ENCODE results near the gene SUPT5H.

Gene SUPT5H

DNA sequence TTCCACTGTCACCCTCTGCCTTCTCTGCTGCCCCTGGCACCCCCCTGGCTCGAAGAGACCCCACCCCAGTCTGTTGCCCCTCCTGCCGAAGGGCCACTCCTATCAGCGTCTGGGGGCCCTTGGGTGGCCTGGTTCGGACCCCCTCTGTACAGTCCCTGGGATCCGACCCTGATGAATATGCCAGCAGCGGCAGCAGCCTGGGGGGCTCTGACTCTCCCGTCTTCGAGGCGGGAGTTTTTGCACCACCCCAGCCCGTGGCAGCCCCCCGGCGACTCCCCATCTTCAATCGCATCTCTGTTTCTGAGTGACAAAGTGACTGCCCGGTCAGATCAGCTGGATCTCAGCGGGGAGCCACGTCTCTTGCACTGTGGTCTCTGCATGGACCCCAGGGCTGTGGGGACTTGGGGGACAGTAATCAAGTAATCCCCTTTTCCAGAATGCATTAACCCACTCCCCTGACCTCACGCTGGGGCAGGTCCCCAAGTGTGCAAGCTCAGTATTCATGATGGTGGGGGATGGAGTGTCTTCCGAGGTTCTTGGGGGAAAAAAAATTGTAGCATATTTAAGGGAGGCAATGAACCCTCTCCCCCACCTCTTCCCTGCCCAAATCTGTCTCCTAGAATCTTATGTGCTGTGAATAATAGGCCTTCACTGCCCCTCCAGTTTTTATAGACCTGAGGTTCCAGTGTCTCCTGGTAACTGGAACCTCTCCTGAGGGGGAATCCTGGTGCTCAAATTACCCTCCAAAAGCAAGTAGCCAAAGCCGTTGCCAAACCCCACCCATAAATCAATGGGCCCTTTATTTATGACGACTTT, 36.8 kb upstream of the SUPT5H start:
- DNase-seq (ENCODE audit: low read depth, low spot score): no peak
- H3K4me3 ChIP-seq (ENCODE audit: low read length): no peak overlapping the region; the same call in 1 of the 2 replicates

- peak overlapping the region; percentile 75 for H3K4me3 ChIP-seq (ENCODE audit: low read length)
- peak; percentile 45 for DNase-seq (ENCODE audit: low read depth, low spot score)
These were observed 36.0 kb upstream of the SUPT5H start for GRCh38 chr19:39409208-39410016.

DNA sequence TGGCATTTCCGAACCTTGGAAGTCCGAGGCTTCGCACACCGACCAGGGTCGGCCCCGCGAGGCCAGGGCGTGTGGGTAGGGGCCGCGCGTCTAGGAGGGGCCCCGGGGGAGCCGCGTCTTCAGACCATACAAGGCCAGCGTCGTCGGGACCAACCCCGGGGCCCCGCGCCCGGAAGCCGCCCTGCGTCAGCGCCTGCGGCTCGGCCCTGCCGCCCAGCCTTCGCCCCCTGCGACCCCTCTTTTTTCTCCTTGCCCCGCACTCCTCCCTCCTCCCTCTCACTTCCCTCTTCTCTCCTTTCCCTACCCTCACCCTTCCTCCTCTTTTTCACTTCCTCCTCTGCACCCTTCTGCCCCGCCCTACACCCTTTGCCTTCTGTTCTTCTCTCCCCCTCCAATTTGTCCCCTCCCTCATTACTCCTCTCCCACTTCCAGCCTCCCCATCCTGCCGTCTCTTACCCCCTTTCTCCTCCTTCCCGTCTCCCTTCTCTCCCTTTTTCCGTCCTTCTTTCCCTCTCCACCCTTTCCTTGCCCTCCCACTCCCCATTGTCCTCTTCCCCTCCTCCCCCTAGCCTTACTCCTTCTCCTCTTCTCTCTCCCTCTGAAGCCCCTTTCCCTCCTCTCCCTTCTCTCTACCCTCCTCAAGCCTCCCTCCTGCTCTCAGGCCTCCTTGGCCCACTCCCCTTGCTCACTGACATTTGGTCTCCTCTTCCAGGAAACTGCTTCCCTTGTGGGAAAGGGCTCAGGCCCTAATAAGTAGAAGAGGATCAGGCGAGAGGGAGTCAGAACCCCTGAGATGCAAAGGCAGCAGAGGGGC, 35.2 kb upstream of the SUPT5H start:
- no peak for DNase-seq (ENCODE audit: low read depth, low spot score)
- H3K4me3 ChIP-seq (ENCODE audit: low read length): peak overlapping the region; percentile 75

GRCh38 chr19:39410831-39411080, 34.6 kb upstream of the SUPT5H start:
- peak overlapping the region; percentile 75; the same call in 1 of the 2 replicates for H3K4me3 ChIP-seq (ENCODE audit: low read length)
- DNase-seq (ENCODE audit: low read depth, low spot score): no peak

GRCh38 chr19:39411081-39411831, 34.1 kb upstream of the SUPT5H start:
- H3K4me3 ChIP-seq (ENCODE audit: low read length): peak overlapping the region; percentile 44
- no peak for DNase-seq (ENCODE audit: low read depth, low spot score)

GRCh38 chr19:39411832-39412099, 33.6 kb upstream of the SUPT5H start:
- H3K4me3 ChIP-seq (ENCODE audit: low read length): peak overlapping the region; percentile 44
- DNase-seq (ENCODE audit: low read depth, low spot score): peak; percentile 85

DNA sequence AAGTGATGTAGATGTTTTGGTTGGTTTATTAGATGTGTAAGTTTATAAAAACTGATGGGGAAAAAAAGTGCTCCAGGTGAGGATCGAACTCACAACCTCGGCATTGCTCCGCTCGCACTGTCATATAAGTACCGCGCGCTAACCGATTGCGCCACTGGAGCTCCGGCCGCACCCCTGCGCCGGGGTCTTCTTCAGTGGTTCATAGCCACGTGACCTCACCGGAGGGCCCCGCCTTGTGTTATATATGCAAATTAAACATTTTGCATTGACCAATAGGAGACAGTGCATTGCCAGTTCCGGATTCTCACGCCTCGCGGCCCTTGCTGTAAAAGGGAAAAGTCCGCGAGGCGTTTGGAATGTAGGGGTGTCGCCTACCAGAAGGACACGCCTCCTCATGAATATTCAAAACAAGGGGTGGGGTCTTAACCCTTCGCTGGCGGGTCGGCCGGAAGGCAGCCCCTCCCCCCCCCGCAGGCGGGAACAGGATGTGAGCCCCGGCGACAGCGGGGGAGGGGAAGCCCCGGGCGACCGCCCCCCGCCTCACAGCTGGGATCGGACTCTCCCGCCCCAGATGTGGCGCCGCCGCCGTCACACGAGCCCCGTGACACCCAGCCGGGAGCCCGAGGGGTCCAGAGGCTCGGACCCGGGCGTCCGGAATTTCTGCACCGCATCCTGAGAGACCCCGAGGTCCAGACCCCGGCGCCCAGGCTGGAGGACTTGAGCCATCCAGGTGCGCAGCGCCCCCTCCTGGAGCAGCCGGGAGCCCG, 33.1 kb upstream of the SUPT5H start, which contains the start of gene PLEKHG2:
PLEKHG2 (plus strand) TSS at position 570 of the 767 bp plus-strand sequence. CDS start 1,418 bp downstream, outside the sequence.
- DNase-seq (ENCODE audit: low read depth, low spot score): peak; percentile 100
- H3K4me3 ChIP-seq (ENCODE audit: low read length): peak within 1 kb of the TSS; percentile 91

DNA sequence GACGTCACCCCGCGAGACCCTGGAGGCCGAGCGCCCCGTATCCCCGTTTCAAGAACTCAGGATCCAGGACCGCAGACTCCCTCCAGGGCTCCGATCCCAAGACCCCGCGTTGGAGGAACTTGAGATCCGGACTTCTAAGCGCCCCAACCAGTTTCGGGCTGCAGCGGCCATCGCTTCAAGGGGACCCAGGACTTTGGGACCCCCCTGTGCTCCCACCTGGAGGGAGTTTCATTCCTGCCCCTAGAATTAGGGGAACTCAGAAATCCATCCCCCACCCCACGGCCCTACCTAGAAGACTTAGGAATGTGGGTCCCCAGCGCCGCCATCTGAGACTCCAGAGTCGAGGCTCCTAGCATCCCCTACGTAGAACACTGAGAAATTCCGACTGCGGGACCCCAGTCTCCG, 32.5 kb upstream of the SUPT5H start:
- peak overlapping the region; percentile 91 for H3K4me3 ChIP-seq (ENCODE audit: low read length)
- DNase-seq (ENCODE audit: low read depth, low spot score): no peak

DNA sequence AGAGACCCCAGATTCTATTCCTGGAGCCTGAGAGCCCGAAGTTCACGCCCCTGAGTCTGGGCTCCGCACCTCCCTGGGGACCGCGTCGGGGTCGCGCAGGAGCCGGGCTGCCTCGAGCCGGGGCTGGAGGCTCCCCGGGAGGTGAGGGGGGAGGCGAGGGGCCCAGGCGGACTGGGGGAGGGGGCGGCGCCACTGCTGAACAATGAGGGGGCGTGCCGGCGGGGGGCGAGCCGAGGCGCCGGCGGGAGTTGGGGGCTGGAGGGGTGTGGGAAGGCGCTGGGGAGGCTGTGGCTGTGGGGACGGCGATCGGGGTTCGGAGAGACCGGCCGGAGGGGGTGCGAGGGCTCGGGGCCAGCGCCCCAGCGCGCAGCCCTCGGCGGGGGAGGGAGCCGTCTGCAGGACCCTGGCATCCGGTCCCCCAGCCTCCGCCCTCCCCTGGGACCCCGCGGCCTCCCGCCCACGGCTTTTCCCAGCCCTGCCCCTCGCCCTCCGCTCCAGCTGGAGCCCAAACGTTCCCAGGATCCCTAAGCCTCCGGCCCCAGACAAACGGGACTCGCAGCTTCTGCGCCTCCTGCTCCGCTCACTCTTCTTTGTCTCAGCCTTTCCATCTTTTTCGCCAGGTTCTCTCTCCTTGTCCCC, 32.0 kb upstream of the SUPT5H start:
- DNase-seq (ENCODE audit: low read depth, low spot score): no peak
- H3K4me3 ChIP-seq (ENCODE audit: low read length): peak overlapping the region; percentile 91

- DNase-seq (ENCODE audit: low read depth, low spot score): no peak
These were observed 31.3 kb upstream of the SUPT5H start for GRCh38 chr19:39413911-39414608.

DNA sequence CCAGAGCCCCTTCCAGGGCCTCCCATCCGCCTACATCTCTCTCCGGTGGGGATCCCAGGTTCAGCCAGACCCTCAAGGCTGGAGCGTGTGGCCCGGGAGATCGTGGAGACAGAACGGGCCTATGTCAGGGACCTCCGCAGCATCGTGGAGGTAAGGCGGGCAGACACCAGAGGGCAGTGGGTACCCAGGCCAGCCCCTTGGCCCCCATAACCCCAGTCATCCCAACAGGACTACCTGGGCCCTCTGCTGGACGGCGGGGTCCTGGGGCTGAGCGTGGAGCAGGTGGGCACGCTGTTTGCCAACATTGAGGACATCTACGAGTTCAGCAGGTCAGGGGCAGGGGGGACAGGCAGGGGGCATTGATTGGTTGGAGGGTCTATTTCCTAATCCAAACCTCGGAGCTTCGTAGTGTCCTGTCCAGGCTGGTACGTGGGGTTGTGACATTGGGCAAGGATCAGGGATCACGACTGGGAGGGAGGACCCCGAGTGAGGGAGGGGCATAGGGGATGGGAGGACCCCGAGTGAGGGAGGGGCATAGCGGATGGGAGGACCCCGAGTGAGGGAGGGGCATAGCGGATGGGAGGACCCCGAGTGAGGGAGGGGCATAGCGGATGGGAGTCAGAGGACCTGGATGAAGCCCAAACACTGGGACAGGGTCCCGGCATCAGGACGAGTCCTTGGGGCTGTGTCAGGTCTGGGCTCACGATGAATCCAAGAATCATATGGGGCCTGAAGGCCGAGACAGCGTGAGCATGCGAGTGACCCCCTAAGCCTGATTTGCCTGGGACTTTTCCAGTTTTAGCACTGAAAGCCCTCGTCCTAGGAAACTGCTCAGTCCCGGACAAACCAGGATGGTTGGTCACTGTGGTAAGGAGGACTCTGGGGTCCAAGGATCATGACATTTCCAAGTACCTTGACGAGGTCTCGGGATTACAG, 30.0 kb upstream of the SUPT5H start:
- no peak for DNase-seq (ENCODE audit: low read depth, low spot score)
- H3K4me3 ChIP-seq (ENCODE audit: low read length): no peak overlapping the region

More at GRCh38 chr19:39413911-39414608, 31.3 kb upstream of the SUPT5H start:
- H3K4me3 ChIP-seq (ENCODE audit: low read length): peak overlapping the region; percentile 91

- H3K4me3 ChIP-seq (ENCODE audit: low read length): no peak overlapping the region
- no peak for DNase-seq (ENCODE audit: low read depth, low spot score)
These were observed 28.9 kb upstream of the SUPT5H start for GRCh38 chr19:39416152-39417120.

DNA sequence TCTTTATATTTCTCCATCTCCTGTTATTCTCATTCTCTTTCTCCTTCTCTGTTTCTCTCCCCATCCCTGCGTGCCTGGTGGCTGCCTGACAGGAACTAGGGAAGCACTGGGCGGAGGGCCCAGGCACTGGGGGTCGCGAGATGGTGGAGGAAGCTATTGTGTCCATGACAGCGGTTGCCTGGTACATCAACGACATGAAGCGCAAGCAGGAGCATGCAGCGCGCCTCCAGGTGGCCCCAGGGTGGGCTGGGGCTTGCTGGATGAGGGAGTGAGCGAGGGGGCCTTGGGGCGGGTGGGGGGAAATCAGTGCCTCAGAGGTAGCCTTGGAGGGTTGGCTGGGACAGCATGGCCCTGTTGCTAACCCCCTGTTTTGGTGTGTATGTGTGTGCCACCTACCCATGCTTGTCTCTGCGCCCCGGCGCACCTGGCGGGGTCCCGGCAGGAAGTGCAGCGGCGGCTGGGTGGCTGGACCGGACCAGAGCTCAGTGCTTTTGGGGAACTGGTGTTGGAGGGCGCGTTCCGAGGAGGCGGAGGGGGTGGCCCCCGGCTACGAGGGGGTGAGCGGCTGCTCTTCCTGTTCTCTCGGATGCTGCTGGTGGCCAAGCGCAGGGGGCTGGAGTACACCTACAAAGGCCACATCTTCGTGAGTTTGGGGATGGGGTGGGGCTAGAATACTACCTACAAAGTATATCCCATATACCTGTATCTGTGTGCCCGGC, 27.8 kb upstream of the SUPT5H start:
- DNase-seq (ENCODE audit: low read depth, low spot score): no peak
- no peak overlapping the region for H3K4me3 ChIP-seq (ENCODE audit: low read length)

- no peak overlapping the region for H3K4me3 ChIP-seq (ENCODE audit: low read length)
- DNase-seq (ENCODE audit: low read depth, low spot score): no peak
These were observed 26.4 kb upstream of the SUPT5H start for GRCh38 chr19:39419003-39419402.

DNA sequence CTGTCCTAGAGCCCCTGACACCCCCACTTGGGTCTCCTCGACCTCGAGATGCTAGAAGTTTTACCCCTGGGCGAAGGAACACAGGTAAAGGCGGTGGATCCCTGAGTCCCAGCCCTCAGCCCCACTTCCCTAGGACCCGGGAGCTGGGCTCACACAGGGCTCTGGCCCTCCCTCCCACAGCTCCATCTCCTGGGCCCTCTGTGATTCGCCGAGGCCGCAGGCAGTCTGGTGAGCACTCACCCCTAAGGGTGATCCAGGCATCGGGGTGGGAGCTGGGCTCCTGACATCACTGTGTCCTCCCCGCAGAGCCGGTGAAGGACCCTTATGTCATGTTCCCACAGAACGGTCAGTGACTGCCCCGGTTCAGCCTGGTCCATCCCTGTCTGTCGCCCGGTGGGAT, 24.6 kb upstream of the SUPT5H start:
- no peak overlapping the region for H3K4me3 ChIP-seq (ENCODE audit: low read length)
- DNase-seq (ENCODE audit: low read depth, low spot score): no peak

Measured in Jurkat, Clone E6-1 (cell line).